NCI-H128 (cell line): ENCODE measurements around the gene TMC4.
"Not testable (repeated sequence)": the region's sequence is repeated elsewhere in the genome, so short reads cannot be mapped to it uniquely, and the experiment has no call there.

Experiments
- DNase-seq: peaks from one replicate; lab custom pipeline; 2025; ENCODE audit not compliant: unreplicated experiment; lab: John Stamatoyannopoulos, UW

TMC4 gene

GRCh38 chr19:54204767-54205468, 32.0 kb upstream of the TMC4 start:
- DNase-seq, result no peak

GRCh38 chr19:54203151-54203611, 30.2 kb upstream of the TMC4 start:
- DNase-seq, result no peak

- no peak for DNase-seq
These were observed 29.0 kb upstream of the TMC4 start for GRCh38 chr19:54201980-54202379.

DNA sequence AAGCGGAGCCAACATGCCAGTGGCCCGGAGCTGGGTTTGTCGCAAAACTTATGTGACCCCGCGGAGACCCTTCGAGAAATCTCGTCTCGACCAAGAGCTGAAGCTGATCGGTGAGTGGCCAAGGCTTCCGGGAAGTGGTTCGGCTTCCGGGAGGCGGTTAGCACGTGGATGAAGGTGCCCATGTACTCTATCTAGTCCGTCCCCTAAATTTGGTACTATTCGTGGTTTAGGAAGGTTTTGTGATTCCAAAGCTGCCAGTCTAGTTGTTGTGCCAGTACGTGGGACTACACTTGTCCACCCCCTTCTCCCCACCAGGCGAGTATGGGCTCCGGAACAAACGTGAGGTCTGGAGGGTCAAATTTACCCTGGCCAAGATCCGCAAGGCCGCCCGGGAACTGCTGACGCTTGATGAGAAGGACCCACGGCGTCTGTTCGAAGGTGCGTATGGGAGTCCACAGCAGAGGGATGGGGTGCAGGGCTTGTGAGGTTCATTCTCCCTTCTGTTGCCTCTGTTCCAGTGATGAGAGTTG, 28.3 kb upstream of the TMC4 start:
- DNase-seq, result no peak

- no peak for DNase-seq
These were observed 26.4 kb upstream of the TMC4 start for GRCh38 chr19:54199401-54199800.

GRCh38 chr19:54197121-54197520, 24.2 kb upstream of the TMC4 start:
- no peak for DNase-seq

DNA sequence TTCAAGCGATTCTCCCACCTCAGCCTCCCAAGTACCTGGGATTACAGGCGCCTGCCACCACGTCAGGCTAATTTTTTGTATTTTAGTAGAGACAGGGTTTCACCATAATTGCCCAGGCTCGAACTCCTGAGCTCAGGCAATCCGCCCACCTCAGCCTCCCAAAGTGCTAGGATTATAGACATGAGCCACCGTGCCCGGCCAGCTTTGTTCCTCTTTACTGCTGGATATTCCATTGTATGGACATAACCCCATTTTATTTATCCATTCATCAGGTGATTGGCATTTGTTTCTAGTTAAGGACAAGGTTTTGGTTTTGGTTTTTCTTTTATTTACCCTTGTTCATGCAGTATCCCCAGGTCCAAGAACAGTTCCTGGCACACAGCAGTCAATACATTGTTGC, 23.6 kb upstream of the TMC4 start:
- DNase-seq, result no peak

GRCh38 chr19:54194463-54194862, 21.5 kb upstream of the TMC4 start:
- DNase-seq, result not testable (repeated sequence)

GRCh38 chr19:54193011-54193410, 20.1 kb upstream of the TMC4 start:
- no peak for DNase-seq

DNA sequence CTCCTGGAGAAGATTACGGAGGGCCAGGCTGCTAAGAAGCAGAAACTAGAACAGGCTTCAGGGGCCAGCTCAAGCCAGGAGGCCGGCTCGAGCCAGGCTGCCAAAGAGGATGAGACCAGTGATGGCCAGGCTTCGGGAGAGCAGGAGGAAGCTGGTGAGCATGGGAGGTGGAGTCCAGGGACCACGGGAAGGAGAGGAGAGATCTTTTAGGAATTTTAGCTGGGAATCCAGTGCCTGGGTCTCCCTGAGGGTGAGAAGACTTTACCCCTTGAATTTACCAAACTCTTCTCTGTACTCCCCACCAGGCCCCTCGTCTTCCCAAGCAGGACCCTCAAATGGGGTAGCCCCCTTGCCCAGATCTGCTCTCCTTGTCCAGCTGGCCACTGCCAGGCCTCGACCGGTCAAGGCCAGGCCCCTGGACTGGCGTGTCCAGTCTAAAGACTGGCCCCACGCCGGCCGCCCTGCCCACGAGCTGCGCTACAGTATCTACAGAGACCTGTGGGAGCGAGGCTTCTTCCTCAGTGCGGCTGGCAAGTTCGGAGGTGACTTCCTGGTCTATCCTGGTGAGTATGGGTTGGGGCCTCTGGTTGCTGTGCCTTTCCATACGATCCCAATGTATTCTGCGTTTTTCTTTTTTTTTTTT, 19.0 kb upstream of the TMC4 start:
- DNase-seq, result no peak

GRCh38 chr19:54191011-54191810, 18.3 kb upstream of the TMC4 start, which contains the start of gene TSEN34:
TSEN34 (plus strand) TSS chr19:54191308; CDS start chr19:54191365, 57 bp downstream.
- DNase-seq, result peak; percentile 76

- peak; percentile 98 for DNase-seq
These were observed 17.6 kb upstream of the TMC4 start for GRCh38 chr19:54190503-54191010.

DNA sequence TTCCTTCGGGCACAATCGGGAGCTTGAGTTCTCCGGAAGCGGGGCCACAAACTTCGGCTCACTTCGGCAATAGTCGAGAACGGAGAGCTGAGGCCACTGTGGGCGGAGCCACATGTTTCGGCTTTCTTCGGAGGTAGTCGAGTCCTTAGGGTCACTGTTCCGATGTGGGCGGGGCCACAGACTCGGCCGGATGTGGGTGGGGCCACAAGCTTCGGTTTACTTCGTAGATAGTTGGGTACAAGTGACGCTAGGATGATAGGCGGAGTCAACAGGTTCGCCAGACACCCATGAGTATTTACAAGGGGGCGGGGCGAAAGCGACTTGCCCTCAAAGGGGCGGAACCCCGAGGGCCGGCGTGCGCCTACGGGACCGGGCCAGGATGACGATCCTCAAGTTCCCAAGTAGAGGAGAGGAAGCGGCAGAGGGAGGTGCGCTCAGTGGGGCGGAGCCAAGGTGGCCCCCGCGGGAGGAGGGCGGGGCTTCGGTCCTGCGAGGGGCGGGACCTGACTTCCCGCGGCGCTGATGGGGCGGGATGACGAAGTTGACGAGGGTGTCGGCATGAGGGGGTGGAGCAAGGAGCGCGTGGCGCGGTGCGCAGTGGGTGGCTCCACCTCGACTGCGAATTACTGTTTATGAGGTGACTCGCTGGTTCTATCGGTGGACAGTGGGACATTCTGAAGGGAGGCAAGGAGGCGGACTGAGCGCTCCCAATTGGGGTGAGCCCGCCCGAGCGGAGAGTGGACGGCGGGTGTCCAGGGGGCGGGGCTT, 17.0 kb upstream of the TMC4 start:
- peak; percentile 100 for DNase-seq

DNA sequence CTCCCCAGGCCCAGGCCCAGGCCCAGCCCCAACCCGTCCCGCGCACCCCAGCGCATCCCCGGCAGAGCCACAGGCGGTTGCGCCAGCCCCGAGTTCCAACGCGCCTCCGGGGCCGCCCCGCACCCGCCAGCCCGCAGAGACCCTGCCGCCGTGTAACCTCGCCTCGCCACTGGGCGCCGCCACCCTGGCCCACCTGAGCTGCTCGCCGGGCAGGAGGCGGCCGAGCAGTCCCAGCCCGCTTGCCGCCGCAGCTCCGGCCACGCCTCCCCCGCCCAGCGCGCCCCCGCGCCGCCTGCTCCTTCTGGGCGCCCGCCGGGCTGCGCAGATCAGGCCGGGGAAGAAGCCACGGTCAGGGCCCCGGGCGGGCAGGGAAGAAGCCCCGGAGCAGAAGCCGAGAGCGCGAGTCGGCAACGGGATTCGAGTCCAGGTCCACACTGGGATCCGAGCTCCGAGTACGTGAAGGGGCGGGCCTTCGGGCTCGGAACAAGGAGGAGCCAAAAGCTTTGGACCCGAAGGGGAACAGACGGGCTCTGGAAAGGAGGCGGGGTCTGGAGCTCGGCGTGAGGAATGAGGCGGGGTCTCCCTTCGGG, 16.3 kb upstream of the TMC4 start, which contains the start of gene MBOAT7:
MBOAT7 (minus strand) TSS at position 436 of the 590 bp plus-strand sequence. CDS start 1,072 bp downstream, outside the sequence.
- DNase-seq, result no peak

DNA sequence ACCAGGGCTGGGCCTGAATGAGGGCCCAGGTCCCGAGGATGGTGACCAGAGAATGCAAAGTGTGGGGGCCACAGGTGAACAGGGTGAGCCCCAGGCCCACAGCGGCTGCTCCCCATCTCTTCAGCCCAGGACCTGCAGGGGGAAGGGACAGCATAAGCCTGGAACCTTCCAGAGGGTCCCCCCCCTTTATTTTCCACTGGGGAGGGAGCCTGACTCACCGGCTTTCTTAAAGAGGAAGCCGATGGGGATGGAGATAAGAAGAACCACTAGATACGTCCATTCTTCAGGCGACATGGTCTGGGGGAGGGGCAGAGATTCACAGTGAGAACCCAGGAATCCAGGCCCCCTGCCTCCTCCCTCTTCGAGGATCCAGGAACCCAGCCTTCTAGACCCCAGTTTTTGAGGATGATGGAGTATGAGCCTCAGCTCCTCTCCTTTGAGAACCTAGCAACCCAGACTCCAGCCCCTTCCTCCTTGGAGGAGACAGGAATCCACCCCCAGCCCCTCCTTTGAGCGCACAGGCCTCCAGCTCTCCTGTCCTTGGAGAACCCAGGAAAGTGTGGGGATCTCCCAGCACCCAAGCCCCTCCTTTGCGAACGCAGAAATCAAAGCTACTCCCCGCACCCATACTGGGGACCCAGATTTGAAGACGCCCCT, 15.4 kb upstream of the TMC4 start:
- DNase-seq, result no peak

GRCh38 chr19:54186934-54187381, 14.0 kb upstream of the TMC4 start:
- no peak for DNase-seq

- no peak for DNase-seq
These were observed 13.4 kb upstream of the TMC4 start for GRCh38 chr19:54186351-54186750.

DNA sequence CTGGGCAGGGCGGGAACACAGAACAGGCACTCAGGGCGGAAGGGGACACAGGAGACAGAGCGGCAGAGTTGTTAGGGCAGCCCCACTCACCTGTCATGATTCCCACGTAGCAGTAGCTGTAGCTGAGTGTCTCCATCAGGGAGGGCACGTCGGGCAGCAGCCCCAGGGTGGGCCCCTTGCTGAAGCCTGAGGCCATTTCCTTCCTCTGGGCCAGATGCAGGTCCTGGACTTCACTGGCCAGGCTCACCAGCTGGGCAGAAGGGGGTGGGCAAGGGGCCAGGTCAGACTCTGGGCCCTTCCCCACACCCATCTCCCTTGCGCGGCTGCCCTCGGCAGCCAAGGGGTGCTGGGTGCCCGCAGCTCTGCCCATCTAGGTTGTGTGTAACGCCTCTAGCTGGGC, 10.5 kb upstream of the TMC4 start:
- DNase-seq, result no peak

- not testable (repeated sequence) for DNase-seq
These were observed 8.9 kb upstream of the TMC4 start for GRCh38 chr19:54181894-54182293.
